IMR-90 (cell line): ENCODE measurements around the gene MRPL43. TPM values are rescaled to one million over a fixed set of nuclear protein-coding genes. Genes with fewer than 3 reads are reported as not detected.

Experiments
- ATAC-seq: fragments of 200-7000 bp; cut with Tn5 transposase; 2 replicates; pipeline ENCODE4 v1.9.1; 2020; ENCODE audit warnings: low read depth, mild to moderate bottlenecking, moderate library complexity
- BruUV-seq: library from RNA; stranded (reverse); fragments of 400-500 nt; replicated peaks from 2 replicates; lab custom pipeline; 2021; lab: Mats Ljungman, UMichigan
- CTCF ChIA-PET: fragments of 300-600 bp; formaldehyde crosslinking; extraction: SDS; loops from one replicate; lab custom pipeline; 2021; ENCODE audit warnings: antibody characterized with exemption; lab: Yijun Ruan, JAX
- POLR2A ChIA-PET: fragments of 300-600 bp; sonication (Branson Sonifier 250); formaldehyde crosslinking; loops from one replicate; lab custom pipeline; 2022; ENCODE audit warnings: antibody characterized with exemption; ENCODE audit not compliant: unreplicated experiment; lab: Charles Lee
- DNase-seq: peaks from one replicate; pipeline ENCODE4 v3.0.0; 2013
- H2AFZ ChIP-seq: replicated peaks from 2 replicates; pipeline ENCODE3; 2013; ENCODE audit warnings: low read length, mild to moderate bottlenecking; ENCODE audit not compliant: poor library complexity
- H2AK5ac ChIP-seq: 2 replicates; pipeline ENCODE4 v1.6.1; 2013; ENCODE audit warnings: low read depth, low read length, inconsistent platforms
- H2AK9ac ChIP-seq: replicated peaks from 2 replicates; pipeline ENCODE3; 2013; ENCODE audit warnings: mild to moderate bottlenecking, low read depth, low read length, moderate library complexity; ENCODE audit not compliant: poor library complexity
- H2BK120ac ChIP-seq: 2 replicates; pipeline ENCODE4 v1.6.1; 2013; ENCODE audit warnings: low read depth, low read length, inconsistent platforms
- H2BK15ac ChIP-seq: 3 replicates; pipeline ENCODE4 v1.6.1; 2013; ENCODE audit warnings: low read depth, low read length, inconsistent platforms
- H2BK20ac ChIP-seq: 2 replicates; pipeline ENCODE4 v1.6.1; 2013; ENCODE audit warnings: low read depth, mild to moderate bottlenecking, inconsistent platforms, low read length, moderate library complexity
- H2BK5ac ChIP-seq: 2 replicates; pipeline ENCODE4 v1.6.1; 2013; ENCODE audit warnings: mild to moderate bottlenecking, low read depth, low read length, inconsistent platforms; ENCODE audit not compliant: poor library complexity, severe bottlenecking
- H3K14ac ChIP-seq: replicated peaks from 2 replicates; pipeline ENCODE4 v1.6.1; 2013; ENCODE audit warnings: low read depth, low read length, inconsistent platforms
- H3K18ac ChIP-seq: 2 replicates; pipeline ENCODE4 v1.6.1; 2013; ENCODE audit warnings: low read depth, low read length, control low read depth
- H3K23ac ChIP-seq: 2 replicates; pipeline ENCODE4 v1.6.1; 2013; ENCODE audit warnings: low read depth, low read length, inconsistent platforms
- H3K27ac ChIP-seq: 2 replicates; pipeline ENCODE4 v1.5.1; 2013; ENCODE audit warnings: mild to moderate bottlenecking, control low read depth, low read length; ENCODE audit not compliant: insufficient read depth
- H3K27me3 ChIP-seq: 2 replicates; pipeline ENCODE4 v1.6.1; 2013; ENCODE audit warnings: low read length; ENCODE audit not compliant: control insufficient read depth, insufficient read depth
- H3K36me3 ChIP-seq: 2 replicates; pipeline ENCODE4 v1.6.1; 2013; ENCODE audit warnings: low read length, mixed read lengths; ENCODE audit not compliant: control insufficient read depth, insufficient read depth
- H3K4ac ChIP-seq: 2 replicates; pipeline ENCODE4 v1.6.1; 2013; ENCODE audit warnings: low read depth, low read length, inconsistent platforms
- H3K4me1 ChIP-seq: 2 replicates; pipeline ENCODE4 v1.6.1; 2013; ENCODE audit warnings: low read length, mixed read lengths; ENCODE audit not compliant: control insufficient read depth, insufficient read depth
- H3K4me2 ChIP-seq: 2 replicates; pipeline ENCODE4 v1.6.1; 2013; ENCODE audit warnings: low read depth, mild to moderate bottlenecking, control low read depth, low read length, moderate library complexity
- H3K4me3 ChIP-seq: 2 replicates; pipeline ENCODE4 v1.5.1; 2013; ENCODE audit warnings: low read depth, mild to moderate bottlenecking, control low read depth, low read length, moderate library complexity; ENCODE audit not compliant: insufficient read depth
- H3K56ac ChIP-seq: 2 replicates; pipeline ENCODE4 v1.6.1; 2013; ENCODE audit warnings: low read length, inconsistent platforms; ENCODE audit not compliant: insufficient read depth; ENCODE audit errors: extremely low read depth
- H3K79me1 ChIP-seq, 2 experiments: 2 replicates each; pipeline ENCODE4 v1.6.1; 2013; ENCODE audit warnings: low read length in 2 of 2, inconsistent platforms in 1 of 2, low read depth in 1 of 2
- H3K9ac ChIP-seq: 2 replicates; pipeline ENCODE4 v1.6.1; 2013; ENCODE audit warnings: low read depth, low read length, control low read depth
- H3K9me1 ChIP-seq: 2 replicates; pipeline ENCODE4 v1.6.1; 2013; ENCODE audit warnings: low read length, inconsistent platforms; ENCODE audit not compliant: insufficient read depth
- H3K9me3 ChIP-seq: 2 replicates; pipeline ENCODE4 v1.6.1; 2013; ENCODE audit warnings: low read length; ENCODE audit not compliant: control insufficient read depth, insufficient read depth
- H4K20me1 ChIP-seq: 2 replicates; pipeline ENCODE4 v1.6.1; 2013; ENCODE audit warnings: low read length, inconsistent platforms; ENCODE audit not compliant: insufficient read depth
- H4K5ac ChIP-seq: 2 replicates; pipeline ENCODE4 v1.6.1; 2013; ENCODE audit warnings: mild to moderate bottlenecking, low read depth, low read length, control low read depth
- H4K8ac ChIP-seq, 2 experiments: 2 replicates each; pipeline ENCODE4 v1.6.1; 2013; ENCODE audit warnings: low read depth in 2 of 2, low read length in 2 of 2, control low read depth in 1 of 2, inconsistent platforms in 1 of 2
- H4K91ac ChIP-seq: 2 replicates; pipeline ENCODE4 v1.6.1; 2013; ENCODE audit warnings: low read depth, low read length, inconsistent platforms; ENCODE audit not compliant: insufficient read depth
- BHLHE40 ChIP-seq: fragments of 150-350 bp; IDR thresholded peaks from 2 replicates; pipeline ENCODE4 v1.6.1; 2016; ENCODE audit warnings: mild to moderate bottlenecking, low read depth, low read length
- CEBPB ChIP-seq: IDR thresholded peaks from 2 replicates; pipeline ENCODE4 v1.6.1; 2012; ENCODE audit warnings: low read depth, low read length, improper control_type of control experiment
- CHD1 ChIP-seq: IDR thresholded peaks from 2 replicates; pipeline ENCODE4 v1.6.1; 2012; ENCODE audit warnings: low read depth, low read length, improper control_type of control experiment
- CTCF ChIP-seq: conservative IDR thresholded peaks from 2 replicates; pipeline ENCODE4 v1.5.1; 2012; ENCODE audit warnings: mild to moderate bottlenecking, low read depth, low read length, improper control_type of control experiment
- FOS ChIP-seq: fragments of 150-350 bp; IDR thresholded peaks from 2 replicates; pipeline ENCODE4 v1.6.1; 2016; ENCODE audit warnings: low read depth, low read length
- MAFK ChIP-seq: IDR thresholded peaks from 2 replicates; pipeline ENCODE4 v1.6.1; 2012; ENCODE audit warnings: low read depth, low read length, improper control_type of control experiment
- NFE2L2 ChIP-seq: fragments of 150-350 bp; IDR thresholded peaks from 2 replicates; pipeline ENCODE4 v1.6.1; 2016; ENCODE audit warnings: low read depth, mild to moderate bottlenecking, low read length
- RCOR1 ChIP-seq: IDR thresholded peaks from 2 replicates; pipeline ENCODE4 v1.6.1; 2012; ENCODE audit warnings: mild to moderate bottlenecking, low read length, improper control_type of control experiment; ENCODE audit not compliant: insufficient replicate concordance
- SMC3 ChIP-seq: fragments of 150-350 bp; IDR thresholded peaks from 2 replicates; pipeline ENCODE4 v1.6.1; 2016; ENCODE audit warnings: low read depth, mild to moderate bottlenecking, antibody characterized with exemption, low read length, moderate library complexity
- WGBS, 2 experiments: methylation state at CpG; one replicate each; pipeline versions ENCODE4 v1.1.5 to v1.1.7; 2013; ENCODE audit warnings: missing lambda C conversion rate in 2 of 2; ENCODE audit not compliant: insufficient read length in 1 of 2; ENCODE audit errors: extremely low coverage in 2 of 2; 5-methylcytosine and 5-hydroxymethylcytosine counted together
- dilution Hi-C: fragments of 300-500 bp; cut with HindIII; formaldehyde crosslinking; loops from one replicate; pipeline ENCODE4 v1.14.3; 2018; ENCODE audit warnings: low sequenced_read_pairs; ENCODE audit not compliant: unreplicated experiment
- in situ Hi-C: fragments of 300-500 bp; cut with MboI; formaldehyde crosslinking; loops from 3 replicates; pipeline ENCODE4 v1.14.3; 2019; ENCODE audit warnings: low sequenced_read_pairs, inconsistent platforms, mixed read lengths
- intact Hi-C: fragments of 100-400 bp; cut with micrococcal nuclease; formaldehyde crosslinking; loops from 2 replicates; pipeline ENCODE4 v1.10.0; 2022
- polyA plus RNA-seq, 3 experiments: library from polyadenylated mRNA; depleted of rRNA; stranded (reverse); fragments of >200 nt; gene quantifications; 2 replicates each; pipeline ENCODE4 v1.2.3, GENCODE V29; 2012; ENCODE audit warnings: low replicate concordance in 1 of 3
- total RNA-seq: library from RNA; depleted of rRNA; stranded (reverse); fragments of >200 nt; gene quantifications from 2 replicates; pipeline ENCODE4 v1.2.3, GENCODE V29; 2012
- TF ChIP-seq, protein P1 (sequence below): fragments of 150-350 bp; IDR thresholded peaks from 2 replicates; pipeline ENCODE4 v1.6.1; 2017; ENCODE audit warnings: mild to moderate bottlenecking, antibody characterized with exemption, low read length, low read depth
- TF ChIP-seq, protein P2 (sequence below): fragments of 150-350 bp; IDR thresholded peaks from 2 replicates; pipeline ENCODE4 v1.6.1; 2016; ENCODE audit warnings: low read depth, mild to moderate bottlenecking, low read length, moderate library complexity, borderline replicate concordance

MRPL43 gene
- total and polyA plus RNA-seq, 2 of the 4 experiments (the other 2 are of a cell fraction) = 61.3 to 142 TPM

- no peak for TF ChIP-seq CTCF
Observed at GRCh38 chr10:100977436-100977835, 9.9 kb downstream of the MRPL43 start (continued).

- no peak overlapping the region for H2BK120ac ChIP-seq
- no peak overlapping the region for H4K91ac ChIP-seq
- H2BK15ac ChIP-seq = no peak overlapping the region
- no peaks in the 10 kb centered on the region for H3K27me3 ChIP-seq
- 92% methylated on average over 2 of the region's 3 CpGs; no CpG with 5 or more reads in 1 of the 2 experiments for WGBS, 2 experiments
- H2BK5ac ChIP-seq = no peak overlapping the region
- no peak overlapping the region for H2BK20ac ChIP-seq
- DNase-seq (no peak), ATAC-seq (no peak)
- no TSS peak for BruUV-seq
- no peak overlapping the region for H4K8ac ChIP-seq
- dilution Hi-C loops = no loop called here
- H3K18ac ChIP-seq = no peak overlapping the region
- no peak overlapping the region for H2AK5ac ChIP-seq
- in situ Hi-C loops = no loop called here
- H3K4me3 ChIP-seq = no peak overlapping the region
- H3K23ac ChIP-seq = no peak overlapping the region
- no peak overlapping the region for H3K4ac ChIP-seq
- H3K4me2 ChIP-seq = no peak overlapping the region
- ChIA-PET CTCF (no interaction called here), POLR2A (no interaction called here)
- H3K9me1 ChIP-seq = peaks cover 4% of the 10 kb centered on the region; the same call in 1 of the 2 replicates
- no peak overlapping the region for H2AK9ac ChIP-seq
- intact Hi-C loops = no loop called here
- no peaks in the 10 kb centered on the region; the same call in none of the 2 replicates for H4K20me1 ChIP-seq
- H3K36me3 ChIP-seq = peaks cover 25% of the 10 kb centered on the region
- no peaks in the 10 kb centered on the region for H3K9me3 ChIP-seq
- no peak overlapping the region for H4K5ac ChIP-seq
- H3K4me1 ChIP-seq = no peaks in the 10 kb centered on the region
- no peak overlapping the region for H3K14ac ChIP-seq
- H3K9ac ChIP-seq = no peak overlapping the region
- no peak overlapping the region for H3K27ac ChIP-seq
- H3K79me1 ChIP-seq = no peaks in the 10 kb centered on the region
- no peak overlapping the region for H2AFZ ChIP-seq
- no peak overlapping the region for H3K56ac ChIP-seq
- TF ChIP-seq CEBPB (no peak), RCOR1 (no peak), CTCF (no peak), NFE2L2 (no peak), BHLHE40 (no peak), FOS (no peak), MAFK (no peak), SMC3 (no peak), CHD1 (no peak)
- TF ChIP-seq, protein P1, sequence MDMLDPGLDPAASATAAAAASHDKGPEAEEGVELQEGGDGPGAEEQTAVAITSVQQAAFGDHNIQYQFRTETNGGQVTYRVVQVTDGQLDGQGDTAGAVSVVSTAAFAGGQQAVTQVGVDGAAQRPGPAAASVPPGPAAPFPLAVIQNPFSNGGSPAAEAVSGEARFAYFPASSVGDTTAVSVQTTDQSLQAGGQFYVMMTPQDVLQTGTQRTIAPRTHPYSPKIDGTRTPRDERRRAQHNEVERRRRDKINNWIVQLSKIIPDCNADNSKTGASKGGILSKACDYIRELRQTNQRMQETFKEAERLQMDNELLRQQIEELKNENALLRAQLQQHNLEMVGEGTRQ = no peak
- TF ChIP-seq, protein P2, sequence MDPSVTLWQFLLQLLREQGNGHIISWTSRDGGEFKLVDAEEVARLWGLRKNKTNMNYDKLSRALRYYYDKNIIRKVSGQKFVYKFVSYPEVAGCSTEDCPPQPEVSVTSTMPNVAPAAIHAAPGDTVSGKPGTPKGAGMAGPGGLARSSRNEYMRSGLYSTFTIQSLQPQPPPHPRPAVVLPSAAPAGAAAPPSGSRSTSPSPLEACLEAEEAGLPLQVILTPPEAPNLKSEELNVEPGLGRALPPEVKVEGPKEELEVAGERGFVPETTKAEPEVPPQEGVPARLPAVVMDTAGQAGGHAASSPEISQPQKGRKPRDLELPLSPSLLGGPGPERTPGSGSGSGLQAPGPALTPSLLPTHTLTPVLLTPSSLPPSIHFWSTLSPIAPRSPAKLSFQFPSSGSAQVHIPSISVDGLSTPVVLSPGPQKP = no peak
Observed at GRCh38 chr10:100976906-100977305, 10.4 kb downstream of the MRPL43 start.
